Parathyroid adenoma (tissue), 2 donors: ENCODE measurements around the gene HSPA1A.

Experiments
- H2AFZ ChIP-seq: fragments of 300-600 bp; sonication (generic); one replicate; pipeline ENCODE4 v1.7.0; 2017; ENCODE audit warnings: antibody characterized with exemption, mild to moderate bottlenecking
- H3K27ac ChIP-seq: fragments of 300-600 bp; sonication (generic); one replicate; pipeline ENCODE4 v1.7.0; 2017
- H3K27me3 ChIP-seq: fragments of 300-600 bp; sonication (generic); one replicate; pipeline ENCODE4 v1.7.0; 2017; ENCODE audit warnings: low read length; ENCODE audit not compliant: control insufficient read depth, insufficient read depth
- H3K36me3 ChIP-seq: fragments of 300-600 bp; sonication (generic); one replicate; pipeline ENCODE4 v1.7.0; 2017; ENCODE audit warnings: low read length; ENCODE audit not compliant: control insufficient read depth, insufficient read depth
- H3K4me1 ChIP-seq: fragments of 300-600 bp; sonication (generic); one replicate; pipeline ENCODE4 v1.7.0; 2017; ENCODE audit warnings: control low read depth
- H3K4me2 ChIP-seq: fragments of 300-600 bp; sonication (generic); one replicate; pipeline ENCODE4 v1.7.0; 2017; ENCODE audit warnings: low read length
- H3K4me3 ChIP-seq: fragments of 300-600 bp; sonication (generic); one replicate; pipeline ENCODE4 v1.7.0; 2017; ENCODE audit warnings: low read depth, low read length
- H3K79me2 ChIP-seq: fragments of 300-600 bp; sonication (generic); one replicate; pipeline ENCODE4 v1.7.0; 2017; ENCODE audit warnings: control low read depth
- H3K9ac ChIP-seq: fragments of 300-600 bp; sonication (generic); one replicate; pipeline ENCODE4 v1.7.0; 2017; ENCODE audit warnings: mild to moderate bottlenecking
- H3K9me3 ChIP-seq: fragments of 300-600 bp; sonication (generic); one replicate; pipeline ENCODE4 v1.7.0; 2017; ENCODE audit warnings: low read length; ENCODE audit not compliant: control insufficient read depth
- CTCF ChIP-seq: fragments of 300-600 bp; sonication (generic); IDR thresholded peaks from one replicate; pipeline ENCODE4 v1.7.0; 2017; ENCODE audit warnings: antibody characterized with exemption, mild to moderate bottlenecking
- donor health status: primary hyperparathyroidism.

HSPA1A gene

DNA sequence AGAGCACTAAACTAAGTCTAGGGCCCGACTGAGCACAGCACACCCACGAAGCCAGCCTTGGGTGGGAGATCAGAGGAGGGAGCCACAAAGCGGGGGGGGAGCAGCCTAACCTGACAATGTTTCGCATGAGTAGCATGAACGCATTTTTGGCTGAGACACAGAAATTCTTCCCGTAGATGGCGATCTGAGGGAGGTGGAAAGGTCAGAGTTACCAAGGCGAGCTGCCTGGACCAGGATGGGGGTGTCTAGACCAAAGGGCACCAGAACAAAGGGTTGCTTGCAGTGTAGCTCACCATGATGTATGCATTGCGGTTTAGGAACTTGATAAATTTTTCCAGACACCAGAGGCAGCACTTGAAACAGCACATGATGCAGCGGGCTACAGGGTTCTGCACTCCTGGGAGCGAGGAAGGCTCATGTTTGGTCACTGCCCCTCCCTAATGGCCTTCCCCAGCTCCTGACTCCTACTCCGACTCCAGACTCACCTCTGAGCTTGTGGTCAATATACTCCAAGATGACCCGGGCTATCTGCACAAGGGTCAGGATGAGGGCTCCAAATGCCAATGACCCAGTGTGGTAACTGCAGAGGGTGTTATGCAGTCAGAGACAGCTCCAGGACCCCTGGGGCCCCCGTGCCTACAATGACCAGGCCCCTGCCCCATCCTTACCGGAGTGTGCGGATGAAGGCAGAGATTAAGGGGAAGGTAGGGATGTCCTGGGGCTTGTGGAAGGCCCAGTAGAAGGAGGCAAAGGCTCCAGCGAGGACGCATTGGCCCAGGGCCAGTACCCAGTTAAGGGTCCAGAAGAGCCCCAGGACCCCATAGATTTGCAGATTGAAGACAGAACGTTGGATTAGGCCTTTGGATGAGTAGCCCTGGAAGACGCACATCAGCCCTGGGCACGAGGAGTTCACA lies 50.1 kb downstream of the HSPA1A start:
- Histone ChIP-seq H3K9ac (no peak overlapping the region), H3K27me3 (no peaks in the 10 kb centered on the region), H3K4me3 (no peak overlapping the region), H2AFZ (peak overlapping the region; percentile 56), H3K4me2 (no peak overlapping the region), H3K9me3 (no peaks in the 10 kb centered on the region), H3K36me3 (no peaks in the 10 kb centered on the region), H3K4me1 (peaks cover 20% of the 10 kb centered on the region), H3K27ac (no peak overlapping the region), H3K79me2 (peaks cover 2% of the 10 kb centered on the region)
- no peak for TF ChIP-seq CTCF
